WTC11 (cell line): ENCODE data around the gene SPSB3. TPM values are rescaled to one million over a fixed set of nuclear protein-coding genes. Genes with fewer than 3 reads are reported as not detected.

Source experiments
- ATAC-seq: fragments of 200-7000 bp; cut with Tn5 transposase; 2 replicates; pipeline ENCODE4 v1.10.0; 2021; ENCODE audit warnings: mild to moderate bottlenecking, moderate library complexity
- CTCF ChIA-PET: fragments of 300-600 bp; sonication (Branson Sonifier 250); formaldehyde crosslinking; loops from one replicate; lab custom pipeline; 2021; ENCODE audit warnings: antibody characterized with exemption; lab: Charles Lee
- POLR2A ChIA-PET: fragments of 350-600 bp; sonication (Branson Sonifier 250); formaldehyde crosslinking; loops from one replicate; lab custom pipeline; 2021; ENCODE audit warnings: antibody characterized with exemption; lab: Charles Lee
- DNase-seq: peaks from one replicate; pipeline ENCODE4 v3.0.0; 2021; ENCODE audit warnings: low spot score
- H3K27ac Mint-ChIP-seq: 2 replicates; pipeline ENCODE4 v1.8.0; 2021; ENCODE audit warnings: mixed read lengths
- H3K27me3 Mint-ChIP-seq: 2 replicates; pipeline ENCODE4 v1.8.0; 2021; ENCODE audit warnings: low read depth, mild to moderate bottlenecking, moderate library complexity, mixed read lengths
- H3K36me3 Mint-ChIP-seq: 2 replicates; pipeline ENCODE4 v1.8.0; 2021; ENCODE audit warnings: mixed read lengths
- H3K4me1 Mint-ChIP-seq: 2 replicates; pipeline ENCODE4 v1.8.0; 2022; ENCODE audit warnings: mixed read lengths
- H3K4me3 Mint-ChIP-seq: 2 replicates; pipeline ENCODE4 v1.8.0; 2021; ENCODE audit warnings: mild to moderate bottlenecking, moderate library complexity, mixed read lengths
- H3K9me3 Mint-ChIP-seq: 2 replicates; pipeline ENCODE4 v1.8.0; 2021; ENCODE audit warnings: mixed read lengths
- ATF1 ChIP-seq: sonication (generic); formaldehyde crosslinking; IDR thresholded peaks from 2 replicates; pipeline ENCODE4 v1.8.1; 2023; ENCODE audit warnings: mild to moderate bottlenecking, moderate library complexity, missing genetic modification reagents
- ETV6 ChIP-seq: sonication (generic); formaldehyde crosslinking; IDR thresholded peaks from 2 replicates; pipeline ENCODE4 v1.8.1; 2022; ENCODE audit warnings: mild to moderate bottlenecking, missing genetic modification reagents
- HMGA2 ChIP-seq: fragments of 250-450 bp; sonication (Bioruptor Pico); IDR thresholded peaks from 2 replicates; pipeline ENCODE4 v1.4.0; 2021; ENCODE audit warnings: mild to moderate bottlenecking, moderate library complexity
- JUN ChIP-seq: sonication (generic); formaldehyde crosslinking; IDR thresholded peaks from 2 replicates; pipeline ENCODE4 v1.8.0; 2023; ENCODE audit warnings: mild to moderate bottlenecking, missing genetic modification reagents
- KAT7 ChIP-seq: sonication (generic); formaldehyde crosslinking; IDR thresholded peaks from 2 replicates; pipeline ENCODE4 v1.8.1; 2023; ENCODE audit warnings: missing genetic modification reagents, mild to moderate bottlenecking, borderline replicate concordance
- NFE2L1 ChIP-seq: sonication (generic); formaldehyde crosslinking; IDR thresholded peaks from 2 replicates; pipeline ENCODE4 v1.8.1; 2023; ENCODE audit warnings: missing genetic modification reagents
- NR2C2 ChIP-seq: sonication (generic); formaldehyde crosslinking; IDR thresholded peaks from 2 replicates; pipeline ENCODE4 v1.8.0; 2022; ENCODE audit warnings: mild to moderate bottlenecking, missing genetic modification reagents
- PRRX2 ChIP-seq: fragments of 250-450 bp; sonication (Bioruptor Pico); IDR thresholded peaks from 2 replicates; pipeline ENCODE4 v1.8.0; 2021; ENCODE audit warnings: mild to moderate bottlenecking
- SMAD3 ChIP-seq: sonication (generic); formaldehyde crosslinking; IDR thresholded peaks from 2 replicates; pipeline ENCODE4 v1.8.0; 2022; ENCODE audit warnings: missing genetic modification reagents, mild to moderate bottlenecking, borderline replicate concordance
- SP1 ChIP-seq: sonication (generic); formaldehyde crosslinking; conservative IDR thresholded peaks from 2 replicates; pipeline ENCODE4 v1.8.1; 2022; ENCODE audit warnings: missing genetic modification reagents
- ZNF121 ChIP-seq: sonication (generic); formaldehyde crosslinking; IDR thresholded peaks from 2 replicates; pipeline ENCODE4 v1.8.0; 2023; ENCODE audit warnings: missing genetic modification reagents
- ZNF263 ChIP-seq: sonication (generic); formaldehyde crosslinking; IDR thresholded peaks from 2 replicates; pipeline ENCODE4 v1.8.1; 2022; ENCODE audit warnings: low read depth, mild to moderate bottlenecking, moderate library complexity, missing genetic modification reagents
- ZNF317 ChIP-seq: sonication (generic); formaldehyde crosslinking; IDR thresholded peaks from 2 replicates; pipeline ENCODE4 v1.8.1; 2023; ENCODE audit warnings: low read depth, mild to moderate bottlenecking, moderate library complexity, missing genetic modification reagents, borderline replicate concordance
- ZNF396 ChIP-seq: fragments of 250-450 bp; sonication (Bioruptor Pico); IDR thresholded peaks from 2 replicates; pipeline ENCODE4 v1.8.0; 2021; ENCODE audit warnings: mild to moderate bottlenecking, moderate library complexity, borderline replicate concordance
- total RNA-seq: library from RNA; stranded (reverse); gene quantifications from 3 replicates; pipeline ENCODE4 v1.2.3, GENCODE V29; 2021
- TF ChIP-seq, protein P1 (sequence below): sonication (generic); formaldehyde crosslinking; IDR thresholded peaks from 2 replicates; pipeline ENCODE4 v1.8.0; 2023; ENCODE audit warnings: mild to moderate bottlenecking, missing genetic modification reagents
- TF ChIP-seq, protein P2 (sequence below): sonication (generic); formaldehyde crosslinking; IDR thresholded peaks from 2 replicates; pipeline ENCODE4 v1.8.1; 2022; ENCODE audit warnings: mild to moderate bottlenecking, missing genetic modification reagents, moderate library complexity, borderline replicate concordance
- TF ChIP-seq, protein P3 (sequence below): sonication (generic); formaldehyde crosslinking; IDR thresholded peaks from 2 replicates; pipeline ENCODE4 v1.8.1; 2022; ENCODE audit warnings: low read depth, mild to moderate bottlenecking, moderate library complexity, missing genetic modification reagents, borderline replicate concordance
- TF ChIP-seq, protein P4 (sequence below): fragments of 250-450 bp; sonication (Bioruptor Pico); IDR thresholded peaks from 2 replicates; pipeline ENCODE4 v2.1.2; 2022; ENCODE audit warnings: mild to moderate bottlenecking, moderate library complexity
- TF ChIP-seq, protein P5 (sequence below): fragments of 250-450 bp; sonication (Bioruptor Pico); IDR thresholded peaks from 2 replicates; pipeline ENCODE4 v1.9.0; 2021; ENCODE audit warnings: moderate library complexity, mild to moderate bottlenecking, inconsistent platforms, borderline replicate concordance
- TF ChIP-seq, protein P6 (sequence below): sonication (generic); formaldehyde crosslinking; IDR thresholded peaks from 2 replicates; pipeline ENCODE4 v1.8.1; 2023; ENCODE audit warnings: mild to moderate bottlenecking, missing genetic modification reagents
- TF ChIP-seq, protein P7 (sequence below): fragments of 250-450 bp; sonication (Bioruptor Pico); IDR thresholded peaks from 2 replicates; pipeline ENCODE4 v1.8.0; 2021; ENCODE audit warnings: mild to moderate bottlenecking
- TF ChIP-seq, protein P8 (sequence below): sonication (generic); formaldehyde crosslinking; IDR thresholded peaks from 2 replicates; pipeline ENCODE4 v1.8.1; 2023; ENCODE audit warnings: mild to moderate bottlenecking, moderate library complexity, missing genetic modification reagents

Gene SPSB3
- total RNA-seq, 1 experiment from 2014 or later: 32.8 TPM

DNA sequence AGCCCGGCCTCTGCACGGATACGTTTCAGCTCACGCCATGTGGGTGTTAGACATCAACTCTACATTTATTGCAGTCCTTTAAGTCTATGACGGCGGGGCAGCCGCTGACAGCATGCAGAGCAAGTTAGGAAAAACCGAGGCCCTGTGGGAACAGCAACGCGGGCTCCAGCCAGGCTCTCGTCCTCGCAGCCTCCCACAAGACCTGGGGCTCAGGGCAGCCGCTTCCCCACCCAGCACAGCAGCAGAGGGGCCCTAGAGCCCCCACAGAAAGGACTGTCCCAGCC lies 5.8 kb downstream of the SPSB3 start:
- no peak overlapping the region for H3K4me3 Mint-ChIP-seq
- peaks cover 5% of the 10 kb centered on the region for H3K4me1 Mint-ChIP-seq
- H3K36me3 Mint-ChIP-seq: peaks cover 4% of the 10 kb centered on the region
- no peaks in the 10 kb centered on the region; the same call in 1 of the 2 replicates for H3K27me3 Mint-ChIP-seq
- POLR2A ChIA-PET: no interaction called here
- CTCF ChIA-PET: no interaction called here
- H3K27ac Mint-ChIP-seq: no peak overlapping the region
- DNase-seq: no peak
- TF ChIP-seq SMAD3 (CRISPR knock-in tag): no peak
- no peak for TF ChIP-seq JUN (CRISPR knock-in tag)
- no peak for TF ChIP-seq PRRX2 (CRISPR knock-in tag)
- no peak for TF ChIP-seq KAT7 (CRISPR knock-in tag)
- no peak for TF ChIP-seq ZNF263 (CRISPR knock-in tag)
- TF ChIP-seq, protein P1, sequence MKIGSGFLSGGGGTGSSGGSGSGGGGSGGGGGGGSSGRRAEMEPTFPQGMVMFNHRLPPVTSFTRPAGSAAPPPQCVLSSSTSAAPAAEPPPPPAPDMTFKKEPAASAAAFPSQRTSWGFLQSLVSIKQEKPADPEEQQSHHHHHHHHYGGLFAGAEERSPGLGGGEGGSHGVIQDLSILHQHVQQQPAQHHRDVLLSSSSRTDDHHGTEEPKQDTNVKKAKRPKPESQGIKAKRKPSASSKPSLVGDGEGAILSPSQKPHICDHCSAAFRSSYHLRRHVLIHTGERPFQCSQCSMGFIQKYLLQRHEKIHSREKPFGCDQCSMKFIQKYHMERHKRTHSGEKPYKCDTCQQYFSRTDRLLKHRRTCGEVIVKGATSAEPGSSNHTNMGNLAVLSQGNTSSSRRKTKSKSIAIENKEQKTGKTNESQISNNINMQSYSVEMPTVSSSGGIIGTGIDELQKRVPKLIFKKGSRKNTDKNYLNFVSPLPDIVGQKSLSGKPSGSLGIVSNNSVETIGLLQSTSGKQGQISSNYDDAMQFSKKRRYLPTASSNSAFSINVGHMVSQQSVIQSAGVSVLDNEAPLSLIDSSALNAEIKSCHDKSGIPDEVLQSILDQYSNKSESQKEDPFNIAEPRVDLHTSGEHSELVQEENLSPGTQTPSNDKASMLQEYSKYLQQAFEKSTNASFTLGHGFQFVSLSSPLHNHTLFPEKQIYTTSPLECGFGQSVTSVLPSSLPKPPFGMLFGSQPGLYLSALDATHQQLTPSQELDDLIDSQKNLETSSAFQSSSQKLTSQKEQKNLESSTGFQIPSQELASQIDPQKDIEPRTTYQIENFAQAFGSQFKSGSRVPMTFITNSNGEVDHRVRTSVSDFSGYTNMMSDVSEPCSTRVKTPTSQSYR (CRISPR knock-in tag): no peak
- TF ChIP-seq NR2C2: no peak
- TF ChIP-seq, protein P2, sequence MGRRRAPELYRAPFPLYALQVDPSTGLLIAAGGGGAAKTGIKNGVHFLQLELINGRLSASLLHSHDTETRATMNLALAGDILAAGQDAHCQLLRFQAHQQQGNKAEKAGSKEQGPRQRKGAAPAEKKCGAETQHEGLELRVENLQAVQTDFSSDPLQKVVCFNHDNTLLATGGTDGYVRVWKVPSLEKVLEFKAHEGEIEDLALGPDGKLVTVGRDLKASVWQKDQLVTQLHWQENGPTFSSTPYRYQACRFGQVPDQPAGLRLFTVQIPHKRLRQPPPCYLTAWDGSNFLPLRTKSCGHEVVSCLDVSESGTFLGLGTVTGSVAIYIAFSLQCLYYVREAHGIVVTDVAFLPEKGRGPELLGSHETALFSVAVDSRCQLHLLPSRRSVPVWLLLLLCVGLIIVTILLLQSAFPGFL (CRISPR knock-in tag): no peak
- TF ChIP-seq, protein P3, sequence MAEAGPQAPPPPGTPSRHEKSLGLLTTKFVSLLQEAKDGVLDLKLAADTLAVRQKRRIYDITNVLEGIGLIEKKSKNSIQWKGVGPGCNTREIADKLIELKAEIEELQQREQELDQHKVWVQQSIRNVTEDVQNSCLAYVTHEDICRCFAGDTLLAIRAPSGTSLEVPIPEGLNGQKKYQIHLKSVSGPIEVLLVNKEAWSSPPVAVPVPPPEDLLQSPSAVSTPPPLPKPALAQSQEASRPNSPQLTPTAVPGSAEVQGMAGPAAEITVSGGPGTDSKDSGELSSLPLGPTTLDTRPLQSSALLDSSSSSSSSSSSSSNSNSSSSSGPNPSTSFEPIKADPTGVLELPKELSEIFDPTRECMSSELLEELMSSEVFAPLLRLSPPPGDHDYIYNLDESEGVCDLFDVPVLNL (CRISPR knock-in tag): no peak
- TF ChIP-seq ATF1 (CRISPR knock-in tag): no peak
- no peak for TF ChIP-seq HMGA2
- TF ChIP-seq ZNF396 (CRISPR knock-in tag): no peak
- TF ChIP-seq, protein P4, sequence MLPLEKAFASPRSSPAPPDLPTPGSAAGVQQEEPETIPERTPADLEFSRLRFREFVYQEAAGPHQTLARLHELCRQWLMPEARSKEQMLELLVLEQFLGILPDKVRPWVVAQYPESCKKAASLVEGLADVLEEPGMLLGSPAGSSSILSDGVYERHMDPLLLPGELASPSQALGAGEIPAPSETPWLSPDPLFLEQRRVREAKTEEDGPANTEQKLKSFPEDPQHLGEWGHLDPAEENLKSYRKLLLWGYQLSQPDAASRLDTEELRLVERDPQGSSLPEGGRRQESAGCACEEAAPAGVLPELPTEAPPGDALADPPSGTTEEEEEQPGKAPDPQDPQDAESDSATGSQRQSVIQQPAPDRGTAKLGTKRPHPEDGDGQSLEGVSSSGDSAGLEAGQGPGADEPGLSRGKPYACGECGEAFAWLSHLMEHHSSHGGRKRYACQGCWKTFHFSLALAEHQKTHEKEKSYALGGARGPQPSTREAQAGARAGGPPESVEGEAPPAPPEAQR (CRISPR knock-in tag): no peak
- TF ChIP-seq, protein P5, sequence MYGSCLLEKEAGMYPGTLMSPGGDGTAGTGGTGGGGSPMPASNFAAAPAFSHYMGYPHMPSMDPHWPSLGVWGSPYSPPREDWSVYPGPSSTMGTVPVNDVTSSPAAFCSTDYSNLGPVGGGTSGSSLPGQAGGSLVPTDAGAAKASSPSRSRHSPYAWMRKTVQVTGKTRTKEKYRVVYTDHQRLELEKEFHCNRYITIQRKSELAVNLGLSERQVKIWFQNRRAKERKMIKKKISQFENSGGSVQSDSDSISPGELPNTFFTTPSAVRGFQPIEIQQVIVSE (CRISPR knock-in tag): no peak
- TF ChIP-seq, protein P6, sequence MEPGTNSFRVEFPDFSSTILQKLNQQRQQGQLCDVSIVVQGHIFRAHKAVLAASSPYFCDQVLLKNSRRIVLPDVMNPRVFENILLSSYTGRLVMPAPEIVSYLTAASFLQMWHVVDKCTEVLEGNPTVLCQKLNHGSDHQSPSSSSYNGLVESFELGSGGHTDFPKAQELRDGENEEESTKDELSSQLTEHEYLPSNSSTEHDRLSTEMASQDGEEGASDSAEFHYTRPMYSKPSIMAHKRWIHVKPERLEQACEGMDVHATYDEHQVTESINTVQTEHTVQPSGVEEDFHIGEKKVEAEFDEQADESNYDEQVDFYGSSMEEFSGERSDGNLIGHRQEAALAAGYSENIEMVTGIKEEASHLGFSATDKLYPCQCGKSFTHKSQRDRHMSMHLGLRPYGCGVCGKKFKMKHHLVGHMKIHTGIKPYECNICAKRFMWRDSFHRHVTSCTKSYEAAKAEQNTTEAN: no peak
- no peak for TF ChIP-seq SP1
- H3K9me3 Mint-ChIP-seq: no peaks in the 10 kb centered on the region
- ATAC-seq: no peak

DNA sequence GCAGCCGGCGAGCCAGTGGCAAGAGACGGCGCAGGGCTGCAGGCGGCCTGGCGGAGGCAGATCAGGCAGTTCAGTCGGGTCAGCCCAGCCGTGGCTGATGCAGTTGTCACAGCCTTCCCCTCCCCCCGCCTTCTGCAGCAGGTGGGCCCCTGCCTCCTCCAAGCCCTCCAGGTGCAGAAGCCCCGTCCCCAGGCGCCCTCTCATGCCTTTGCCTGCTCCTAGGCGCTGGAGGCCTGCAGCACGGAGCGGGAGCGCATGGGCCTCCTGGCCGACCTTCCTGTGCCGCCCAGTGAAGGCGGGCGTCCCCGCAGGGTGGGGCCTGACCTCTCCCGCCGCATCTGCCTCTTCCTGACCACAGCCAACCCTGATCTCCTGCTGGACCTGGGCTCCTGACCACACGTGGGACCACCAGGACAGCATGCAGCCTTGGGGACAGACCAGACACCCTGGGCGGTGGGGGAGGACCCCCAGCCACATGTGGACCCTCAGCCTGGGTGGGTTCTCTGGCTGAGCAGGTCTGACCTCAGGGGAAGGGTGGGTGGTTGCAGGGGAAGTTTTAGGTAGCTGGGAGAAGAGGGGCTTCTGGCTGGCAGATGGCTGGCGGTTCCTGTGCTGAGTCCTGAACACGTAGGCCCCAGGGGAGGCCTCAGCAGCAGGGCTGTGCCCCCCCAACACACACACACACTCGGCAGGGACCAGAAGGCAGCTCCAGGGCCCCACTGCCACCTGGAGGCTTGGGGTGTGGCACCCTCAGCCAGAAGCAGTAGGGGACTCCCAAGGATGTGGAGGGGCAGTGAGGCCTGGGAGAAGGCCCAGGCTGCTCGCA lies 6.3 kb downstream of the SPSB3 start:
- peaks cover 4% of the 10 kb centered on the region for H3K36me3 Mint-ChIP-seq
- DNase-seq: no peak
- H3K4me1 Mint-ChIP-seq: no peaks in the 10 kb centered on the region; the same call in none of the 2 replicates
- ChIA-PET CTCF (no interaction called here), POLR2A (no interaction called here)
- no peak for ATAC-seq
- H3K27ac Mint-ChIP-seq: no peak overlapping the region
- no peaks in the 10 kb centered on the region for H3K9me3 Mint-ChIP-seq
- no peaks in the 10 kb centered on the region; the same call in 1 of the 2 replicates for H3K27me3 Mint-ChIP-seq
- no peak overlapping the region for H3K4me3 Mint-ChIP-seq
- TF ChIP-seq, protein P7, sequence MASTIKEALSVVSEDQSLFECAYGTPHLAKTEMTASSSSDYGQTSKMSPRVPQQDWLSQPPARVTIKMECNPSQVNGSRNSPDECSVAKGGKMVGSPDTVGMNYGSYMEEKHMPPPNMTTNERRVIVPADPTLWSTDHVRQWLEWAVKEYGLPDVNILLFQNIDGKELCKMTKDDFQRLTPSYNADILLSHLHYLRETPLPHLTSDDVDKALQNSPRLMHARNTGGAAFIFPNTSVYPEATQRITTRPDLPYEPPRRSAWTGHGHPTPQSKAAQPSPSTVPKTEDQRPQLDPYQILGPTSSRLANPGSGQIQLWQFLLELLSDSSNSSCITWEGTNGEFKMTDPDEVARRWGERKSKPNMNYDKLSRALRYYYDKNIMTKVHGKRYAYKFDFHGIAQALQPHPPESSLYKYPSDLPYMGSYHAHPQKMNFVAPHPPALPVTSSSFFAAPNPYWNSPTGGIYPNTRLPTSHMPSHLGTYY (CRISPR knock-in tag): no peak
- TF ChIP-seq ETV6 (no peak), ZNF317 (CRISPR knock-in tag) (no peak), ZNF121 (CRISPR knock-in tag) (no peak), NFE2L1 (CRISPR knock-in tag) (no peak)
- TF ChIP-seq, protein P6: no peak
- TF ChIP-seq, protein P8, sequence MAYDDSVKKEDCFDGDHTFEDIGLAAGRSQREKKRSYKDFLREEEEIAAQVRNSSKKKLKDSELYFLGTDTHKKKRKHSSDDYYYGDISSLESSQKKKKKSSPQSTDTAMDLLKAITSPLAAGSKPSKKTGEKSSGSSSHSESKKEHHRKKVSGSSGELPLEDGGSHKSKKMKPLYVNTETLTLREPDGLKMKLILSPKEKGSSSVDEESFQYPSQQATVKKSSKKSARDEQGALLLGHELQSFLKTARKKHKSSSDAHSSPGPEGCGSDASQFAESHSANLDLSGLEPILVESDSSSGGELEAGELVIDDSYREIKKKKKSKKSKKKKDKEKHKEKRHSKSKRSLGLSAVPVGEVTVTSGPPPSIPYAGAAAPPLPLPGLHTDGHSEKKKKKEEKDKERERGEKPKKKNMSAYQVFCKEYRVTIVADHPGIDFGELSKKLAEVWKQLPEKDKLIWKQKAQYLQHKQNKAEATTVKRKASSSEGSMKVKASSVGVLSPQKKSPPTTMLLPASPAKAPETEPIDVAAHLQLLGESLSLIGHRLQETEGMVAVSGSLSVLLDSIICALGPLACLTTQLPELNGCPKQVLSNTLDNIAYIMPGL: no peak
